Liver (tissue), 3 donors: ENCODE measurements around the gene ATP4A.

Experiments used
- CTCF ChIP-seq: fragments of 150-350 bp; IDR thresholded peaks from 2 replicates; pipeline ENCODE4 v1.5.1; 2017; ENCODE audit warnings: improper control_type of control experiment, low read depth, low read length; ENCODE audit not compliant: missing input control
- GABPA ChIP-seq, 2 donors: IDR thresholded peaks in 1 of 2; conservative IDR thresholded peaks in 1 of 2; 2 replicates each; pipeline ENCODE4 v1.6.1; 2016; ENCODE audit warnings: antibody characterized with exemption in 2 of 2, mild to moderate bottlenecking in 1 of 2, moderate library complexity in 1 of 2
- MAX ChIP-seq: IDR thresholded peaks from 2 replicates; pipeline ENCODE4 v1.6.1; 2016; ENCODE audit warnings: antibody characterized with exemption
- REST ChIP-seq: IDR thresholded peaks from 2 replicates; pipeline ENCODE4 v1.6.1; 2016; ENCODE audit warnings: antibody characterized with exemption, mild to moderate bottlenecking
- TAF1 ChIP-seq: conservative IDR thresholded peaks from 2 replicates; pipeline ENCODE4 v1.6.1; 2016; ENCODE audit warnings: antibody characterized with exemption, mild to moderate bottlenecking
- donor health status: healthy.
- donor health status: healthy.

- TF ChIP-seq CTCF (no peak), TAF1 (no peak), MAX (no peak), REST (no peak), GABPA (IDR thresholded peaks at IDR 0.05 in 1 of 2, conservative IDR thresholded peaks at IDR 0.05 in 1 of 2) (no peak)
Measured at GRCh38 chr19:35561436-35561835, 2.0 kb downstream of the ATP4A start.
